Thymus (tissue), 11 donors: ENCODE results near the gene GYPA. TPM values are rescaled to one million over a fixed set of nuclear protein-coding genes. Genes with fewer than 3 reads are reported as not detected.
"Not testable (repeated sequence)": the region's sequence is repeated elsewhere in the genome, so short reads cannot be mapped to it uniquely, and the experiment has no call there.

ENCODE experiments used
- DNase-seq, 9 donors: peaks; one replicate each; pipeline ENCODE4 v3.0.0-alpha.2; 2013; ENCODE audit warnings: low spot score in 9 of 9, low read depth in 6 of 9, missing footprints in 1 of 9
- H3K27ac ChIP-seq, 2 donors: one replicate each; pipeline ENCODE4 v1.5.1; 2013; ENCODE audit warnings: control low read depth in 1 of 2, low read depth in 1 of 2, low read length in 1 of 2, mild to moderate bottlenecking in 1 of 2, moderate library complexity in 1 of 2
- H3K27me3 ChIP-seq, 2 donors: one replicate each; pipeline ENCODE4 v1.5.1; 2013; ENCODE audit warnings: low read length in 1 of 2; ENCODE audit not compliant: control insufficient read depth in 2 of 2, insufficient read depth in 1 of 2
- H3K36me3 ChIP-seq, 2 donors: one replicate each; pipeline ENCODE4 v1.5.1; 2013; ENCODE audit warnings: low read length in 1 of 2, mild to moderate bottlenecking in 1 of 2, moderate library complexity in 1 of 2; ENCODE audit not compliant: control insufficient read depth in 2 of 2, insufficient read depth in 2 of 2
- H3K4me1 ChIP-seq, 2 donors: one replicate each; pipeline ENCODE4 v1.5.1; 2013; ENCODE audit warnings: low read length in 2 of 2; ENCODE audit not compliant: control insufficient read depth in 2 of 2, insufficient read depth in 2 of 2
- H3K4me3 ChIP-seq, 2 donors: one replicate each; pipeline ENCODE4 v1.5.1; 2013; ENCODE audit warnings: low read length in 2 of 2, control low read depth in 1 of 2, mild to moderate bottlenecking in 1 of 2
- H3K9me3 ChIP-seq, 2 donors: one replicate each; pipeline ENCODE4 v1.5.1; 2013; ENCODE audit warnings: low read length in 1 of 2, mild to moderate bottlenecking in 1 of 2; ENCODE audit not compliant: control insufficient read depth in 2 of 2, insufficient read depth in 1 of 2
- WGBS: extraction: QIAGEN DNeasy Blood & Tissue Kit; methylation state at CpG from one replicate; pipeline ENCODE4 v1.1.7; 2013; 5-methylcytosine and 5-hydroxymethylcytosine counted together
- polyA plus RNA-seq: library from polyadenylated mRNA; stranded (reverse); fragments of 200-250 nt; gene quantifications from one replicate; pipeline ENCODE4 v1.2.3, GENCODE V29; 2013
- total RNA-seq: library from RNA; stranded (reverse); fragments of 120-200 nt; gene quantifications from one replicate; pipeline ENCODE4 v1.2.4, GENCODE V29; 2013
- donor health status: healthy.

The GYPA gene
- total and polyA plus RNA-seq, 2 donors, result 0.11 to 8.2 TPM

DNA sequence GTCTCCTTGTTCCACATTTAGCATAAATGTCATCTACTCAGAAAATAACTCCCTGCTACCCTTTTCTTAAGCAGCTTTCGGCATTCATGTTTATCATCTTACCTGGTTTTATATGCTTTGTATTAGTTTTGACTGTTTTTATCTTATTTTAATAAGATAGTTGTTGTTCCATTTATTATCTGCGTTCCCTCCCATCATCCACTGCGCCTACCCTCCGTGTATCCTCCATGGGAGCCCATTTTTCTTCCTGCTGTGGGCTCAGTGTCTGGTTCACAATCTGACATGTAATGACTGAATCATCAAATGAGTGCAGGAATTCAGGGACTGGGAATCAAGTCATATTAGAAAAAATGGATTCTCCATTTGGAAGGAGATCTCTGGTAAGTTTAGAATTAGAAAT is 2.3 kb downstream of the GYPA start:
- not testable (repeated sequence) for H3K4me1 ChIP-seq, H3K27ac ChIP-seq, H3K36me3 ChIP-seq, H3K9me3 ChIP-seq, DNase-seq, H3K4me3 ChIP-seq, H3K27me3 ChIP-seq
- 98% methylated on average over 4 of the region's 4 CpGs for WGBS

DNA sequence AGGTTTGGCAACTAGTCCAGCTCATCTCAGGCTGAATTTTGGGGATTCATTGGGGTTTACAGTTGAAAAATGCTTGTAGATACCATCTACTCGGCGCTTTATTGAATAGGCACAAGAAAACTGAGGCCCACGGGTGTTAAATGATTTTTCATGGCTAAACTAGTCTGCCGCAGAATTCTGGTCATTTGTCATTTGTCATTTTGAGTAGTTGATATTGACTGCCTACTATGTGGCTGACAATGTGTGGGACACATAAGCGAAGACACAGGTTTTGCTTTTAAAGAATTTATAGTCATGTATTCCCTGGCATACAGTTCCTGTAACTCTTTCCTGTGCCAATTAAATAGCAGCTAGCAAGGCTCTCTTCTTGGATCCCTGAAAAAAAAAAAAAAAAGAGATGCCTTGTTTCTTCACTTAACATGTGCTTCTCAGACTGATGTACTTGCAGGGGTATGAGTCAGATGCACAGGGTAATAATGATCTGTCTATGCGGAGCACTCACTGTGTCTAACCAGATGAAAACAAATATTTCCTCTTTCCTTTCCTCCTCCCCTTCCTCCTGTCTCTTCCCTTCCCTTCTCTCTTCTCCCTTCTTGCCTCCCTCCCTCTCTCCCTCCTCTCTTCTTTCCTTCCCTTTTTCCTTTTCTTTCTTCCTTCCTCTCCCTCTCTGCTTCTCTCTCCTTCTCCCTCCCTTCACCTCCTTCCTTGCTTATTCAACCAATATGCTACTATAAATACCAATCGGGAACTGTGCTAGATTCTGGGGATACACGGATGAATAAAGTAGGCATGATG is 3.2 kb downstream of the GYPA start:
- DNase-seq, H3K27me3 ChIP-seq, H3K9me3 ChIP-seq, H3K27ac ChIP-seq, H3K36me3 ChIP-seq, H3K4me3 ChIP-seq, H3K4me1 ChIP-seq: not testable (repeated sequence)
- WGBS, result 95% methylated on average over 8 of the region's 8 CpGs

DNA sequence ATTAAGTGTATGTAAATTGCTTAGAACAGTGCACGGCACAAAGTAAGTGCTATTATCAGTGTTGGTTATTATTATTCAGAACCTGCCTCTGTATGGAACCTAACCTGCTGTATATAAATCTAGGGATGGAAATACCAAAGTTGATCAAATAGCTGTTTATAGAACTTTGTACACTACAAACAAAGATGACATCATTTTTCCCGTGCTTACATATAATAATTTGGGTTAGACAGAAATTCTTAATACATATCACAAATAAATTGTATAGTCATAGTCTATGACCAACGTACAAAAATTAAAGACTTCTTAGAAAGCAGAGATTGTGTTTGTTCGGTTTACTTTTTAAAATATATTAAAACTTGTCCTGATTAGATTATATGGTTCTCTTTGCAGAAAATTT is 4.3 kb downstream of the GYPA start:
- not testable (repeated sequence) for H3K4me3 ChIP-seq, H3K9me3 ChIP-seq, H3K27ac ChIP-seq, H3K27me3 ChIP-seq, H3K4me1 ChIP-seq, H3K36me3 ChIP-seq, DNase-seq
- WGBS, result 98% methylated on average over 4 of the region's 4 CpGs

DNA sequence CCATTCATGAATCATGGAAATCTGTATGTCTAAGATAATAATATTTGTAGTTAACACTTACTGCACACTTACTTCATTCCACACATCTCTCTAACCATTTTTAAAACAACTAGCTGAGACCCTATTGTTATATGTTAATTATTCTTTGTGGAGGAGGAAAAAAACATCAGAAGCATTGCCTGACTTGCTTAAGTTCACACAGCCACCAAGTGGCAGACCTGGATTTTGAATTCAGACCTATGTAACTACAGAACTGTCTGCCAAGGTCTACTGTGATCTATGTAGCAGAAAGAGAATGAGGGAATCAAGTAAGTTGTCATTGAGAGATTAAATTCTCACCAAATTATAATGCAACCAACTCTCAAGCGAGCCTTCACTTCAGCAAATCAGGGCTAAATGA is 10.4 kb downstream of the GYPA start:
- not testable (repeated sequence) for H3K4me1 ChIP-seq, H3K27ac ChIP-seq, H3K9me3 ChIP-seq, H3K27me3 ChIP-seq, H3K4me3 ChIP-seq, H3K36me3 ChIP-seq, DNase-seq
- 100% methylated on average over 1 of the region's 1 CpG for WGBS

DNA sequence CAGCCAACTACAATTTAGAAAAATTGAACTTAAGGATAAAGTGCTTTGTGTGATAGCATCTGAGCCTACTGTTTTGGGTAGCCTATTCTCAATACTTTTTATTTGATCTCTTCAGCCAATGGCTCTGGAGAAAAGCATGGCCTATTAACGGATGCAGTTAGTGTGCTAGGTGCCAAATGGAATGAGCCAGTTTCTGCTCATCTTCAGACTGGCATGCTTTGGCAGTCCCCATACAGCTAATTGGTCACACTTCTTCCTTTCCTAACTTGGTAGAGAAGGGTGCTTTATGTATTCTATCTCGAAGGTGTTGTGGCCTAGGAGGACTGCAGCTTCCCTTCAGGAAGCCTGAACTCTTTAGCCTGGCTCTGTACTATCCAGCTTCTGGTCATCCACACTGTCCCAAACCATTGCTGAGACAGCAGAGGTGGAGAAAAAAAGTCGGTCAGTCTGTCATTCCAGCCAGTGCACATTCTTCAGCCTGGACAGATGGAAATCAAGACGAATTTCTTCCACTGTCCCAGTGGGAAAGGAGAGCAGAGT is 11.1 kb downstream of the GYPA start:
- H3K4me1 ChIP-seq, H3K4me3 ChIP-seq, H3K9me3 ChIP-seq, H3K27me3 ChIP-seq, H3K27ac ChIP-seq, H3K36me3 ChIP-seq, DNase-seq: not testable (repeated sequence)
- 93% methylated on average over 4 of the region's 4 CpGs for WGBS

DNA sequence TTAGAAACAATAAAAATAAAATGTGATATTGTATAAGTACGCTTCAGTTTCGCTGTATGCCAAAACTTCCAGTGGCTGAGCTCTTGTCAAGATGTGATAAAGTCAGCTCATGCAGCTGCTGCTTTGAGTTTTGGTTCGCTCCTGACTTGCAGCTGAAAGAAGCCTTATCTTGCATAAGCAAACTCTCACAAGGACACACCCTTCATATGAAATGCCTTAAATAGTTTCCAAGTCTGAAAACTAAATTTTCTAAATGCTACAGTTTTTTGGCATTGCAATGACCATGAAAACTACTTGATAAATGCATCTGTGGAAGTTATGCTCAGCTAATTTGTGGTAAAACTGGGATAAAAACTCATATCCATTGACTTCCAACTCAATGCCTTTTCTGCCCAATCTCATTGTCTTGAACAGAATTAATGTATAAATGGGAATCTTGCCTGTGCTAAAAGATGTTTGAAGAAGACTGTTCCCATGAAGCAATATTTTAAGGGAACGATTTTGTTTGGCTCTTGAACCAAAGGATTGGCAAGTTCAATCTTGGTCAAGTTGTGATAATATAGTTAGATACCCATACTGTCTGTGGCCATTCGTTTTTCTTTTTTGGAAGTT is 11.7 kb downstream of the GYPA start:
- H3K9me3 ChIP-seq, H3K4me3 ChIP-seq, H3K36me3 ChIP-seq, H3K27ac ChIP-seq, H3K27me3 ChIP-seq, DNase-seq, H3K4me1 ChIP-seq: not testable (repeated sequence)
- WGBS, result 88% methylated on average over 5 of the region's 5 CpGs

DNA sequence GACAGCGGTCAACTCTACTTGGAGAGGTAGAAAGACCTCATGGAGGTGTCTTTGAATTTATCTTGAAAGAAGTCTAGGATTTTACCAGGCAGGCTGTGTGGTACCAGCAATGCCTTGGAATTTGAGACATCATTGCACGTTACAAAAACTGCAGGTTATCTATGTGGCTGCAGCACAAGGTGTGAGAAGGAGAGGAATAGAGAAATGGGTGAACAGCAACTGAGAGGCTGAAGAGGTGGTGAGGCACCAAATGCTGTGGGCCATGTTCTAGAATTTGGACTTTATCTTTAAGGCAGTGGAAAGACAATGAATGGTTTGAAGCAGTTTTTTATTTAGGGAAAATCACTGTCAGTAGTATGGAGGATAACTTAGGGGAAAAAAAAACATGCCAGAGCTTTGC is 15.4 kb downstream of the GYPA start:
- not testable (repeated sequence) for H3K27ac ChIP-seq, H3K9me3 ChIP-seq, DNase-seq, H3K36me3 ChIP-seq, H3K4me3 ChIP-seq, H3K27me3 ChIP-seq, H3K4me1 ChIP-seq
- 93% methylated on average over 1 of the region's 2 CpGs for WGBS

DNA sequence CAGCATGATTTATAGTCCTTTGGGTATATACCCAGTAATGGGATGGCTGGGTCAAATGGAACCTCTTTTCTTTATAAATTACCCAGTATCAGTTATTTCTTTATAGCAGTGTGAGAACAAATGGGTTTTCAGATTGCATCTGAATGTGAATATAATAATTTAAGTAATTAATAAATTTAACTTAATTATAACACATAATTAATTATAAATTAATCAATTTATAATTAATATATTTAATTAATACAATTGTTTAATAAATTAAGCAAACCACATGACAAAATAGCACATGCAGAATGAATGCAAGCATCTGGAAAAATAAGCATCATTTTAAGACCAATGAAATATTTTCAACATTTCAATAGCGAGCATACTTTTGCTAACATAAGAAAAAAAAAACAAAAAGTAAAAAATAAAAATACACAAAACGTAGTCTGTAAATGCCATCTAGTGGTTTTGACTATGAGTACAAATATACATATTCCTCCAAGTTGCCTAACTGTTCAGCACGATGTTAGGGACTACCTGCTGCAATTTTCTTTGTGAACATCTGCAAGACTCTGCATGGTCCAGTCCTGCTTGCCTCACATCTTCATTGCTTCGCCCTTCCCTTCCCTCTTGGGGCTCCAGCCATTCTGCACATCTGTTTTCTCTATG is 16.4 kb downstream of the GYPA start:
- H3K27me3 ChIP-seq, DNase-seq, H3K36me3 ChIP-seq, H3K4me3 ChIP-seq, H3K4me1 ChIP-seq, H3K27ac ChIP-seq, H3K9me3 ChIP-seq: not testable (repeated sequence)
- WGBS, result 45% methylated on average over 4 of the region's 4 CpGs

DNA sequence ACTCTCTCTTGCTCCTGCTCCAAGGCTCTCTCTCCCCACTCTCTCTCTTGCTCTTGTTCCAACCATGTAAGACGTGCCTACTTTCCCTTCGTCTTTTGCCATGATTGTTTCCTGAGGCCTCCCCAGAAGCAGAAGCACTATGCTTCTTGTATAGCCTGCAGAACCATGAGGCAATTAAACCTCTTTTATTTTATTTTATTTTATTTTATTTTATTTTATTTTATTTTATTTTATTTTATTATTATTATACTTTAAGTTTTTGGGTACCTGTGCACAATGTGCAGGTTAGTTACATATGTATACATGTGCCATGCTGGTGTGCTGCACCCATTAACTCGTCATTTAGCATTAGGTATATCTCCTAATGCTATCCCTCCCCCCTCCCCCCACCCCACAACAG is 17.2 kb downstream of the GYPA start:
- DNase-seq, H3K4me3 ChIP-seq, H3K27ac ChIP-seq, H3K9me3 ChIP-seq, H3K27me3 ChIP-seq, H3K4me1 ChIP-seq, H3K36me3 ChIP-seq: not testable (repeated sequence)
- WGBS, result 85% methylated on average over 3 of the region's 3 CpGs
